Fibroblast of skin of scalp (primary cell): Measurements from ENCODE around the gene RHOV.

Experiments
- DNase-seq: peaks from one replicate; pipeline ENCODE4 v3.0.0-alpha.2; 2013

RHOV gene

DNA sequence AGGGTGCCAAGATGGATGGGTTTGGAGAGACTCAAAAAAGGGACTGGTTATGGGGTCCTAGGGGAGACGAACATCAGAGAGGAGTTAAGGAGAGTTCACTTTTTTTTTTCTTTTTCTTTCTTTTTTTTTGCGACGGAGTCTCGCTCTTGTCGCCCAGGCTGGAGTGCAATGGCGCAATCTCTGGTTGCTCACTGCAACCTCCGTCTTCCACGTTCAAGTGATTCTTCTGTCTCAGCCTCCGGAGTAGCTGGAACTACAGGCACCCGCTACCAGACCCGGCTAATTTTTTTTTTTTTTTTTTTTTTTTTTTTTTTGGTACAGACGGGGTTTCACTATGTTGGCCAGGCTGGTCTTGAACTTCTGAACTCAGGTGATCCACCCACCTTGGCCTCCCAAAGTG lies 29.0 kb downstream of the RHOV start:
- no peak for DNase-seq

DNA sequence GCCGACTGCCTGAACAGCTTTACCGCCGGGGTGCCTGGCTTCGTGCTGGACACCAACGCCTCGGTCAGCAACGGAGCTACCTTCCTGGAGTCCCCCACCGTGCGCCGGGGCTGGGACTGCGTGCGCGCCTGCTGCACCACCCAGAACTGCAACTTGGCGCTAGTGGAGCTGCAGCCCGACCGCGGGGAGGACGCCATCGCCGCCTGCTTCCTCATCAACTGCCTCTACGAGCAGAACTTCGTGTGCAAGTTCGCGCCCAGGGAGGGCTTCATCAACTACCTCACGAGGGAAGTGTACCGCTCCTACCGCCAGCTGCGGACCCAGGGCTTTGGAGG lies 29.4 kb downstream of the RHOV start:
- no peak for DNase-seq

DNA sequence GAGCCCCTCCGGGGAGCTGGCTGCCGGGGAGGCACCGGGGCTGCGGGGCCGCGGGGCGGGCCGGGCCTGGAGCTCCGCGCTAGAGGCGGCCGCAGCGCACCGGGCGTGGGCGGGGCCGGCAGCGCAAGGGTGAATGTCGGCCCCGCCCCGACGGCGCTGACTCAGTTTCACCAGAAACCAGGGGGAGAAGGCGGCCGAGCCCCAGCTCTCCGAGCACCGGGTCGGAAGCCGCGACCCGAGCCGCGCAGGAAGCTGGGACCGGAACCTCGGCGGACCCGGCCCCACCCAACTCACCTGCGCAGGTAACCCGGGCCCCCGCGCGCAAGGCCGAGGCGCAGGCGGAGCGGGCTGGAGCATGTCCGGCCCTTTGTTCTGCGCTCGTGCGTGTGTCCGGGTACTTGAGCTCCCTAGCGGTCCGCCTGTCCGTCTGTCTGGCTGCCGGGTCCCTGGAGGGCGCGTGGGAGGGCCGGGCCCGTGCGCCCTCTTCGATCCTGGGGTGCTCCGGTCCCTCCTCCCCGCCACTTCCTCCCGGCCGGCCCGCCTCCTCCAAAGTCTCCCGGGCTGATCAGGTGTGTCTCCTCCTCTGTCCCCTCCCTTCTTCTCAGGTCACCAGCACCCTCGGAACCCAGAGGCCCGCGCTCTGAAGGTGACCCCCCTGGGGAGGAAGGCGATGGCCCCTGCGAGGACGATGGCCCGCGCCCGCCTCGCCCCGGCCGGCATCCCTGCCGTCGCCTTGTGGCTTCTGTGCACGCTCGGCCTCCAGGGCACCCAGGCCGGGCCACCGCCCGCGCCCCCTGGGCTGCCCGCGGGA lies 29.9 kb downstream of the RHOV start, which contains the start of gene SPINT1:
TSS of gene SPINT1 (plus strand) at position 164 of the 811 bp plus-strand sequence. CDS start at position 671, 507 bp downstream.
- DNase-seq, result no peak

DNA sequence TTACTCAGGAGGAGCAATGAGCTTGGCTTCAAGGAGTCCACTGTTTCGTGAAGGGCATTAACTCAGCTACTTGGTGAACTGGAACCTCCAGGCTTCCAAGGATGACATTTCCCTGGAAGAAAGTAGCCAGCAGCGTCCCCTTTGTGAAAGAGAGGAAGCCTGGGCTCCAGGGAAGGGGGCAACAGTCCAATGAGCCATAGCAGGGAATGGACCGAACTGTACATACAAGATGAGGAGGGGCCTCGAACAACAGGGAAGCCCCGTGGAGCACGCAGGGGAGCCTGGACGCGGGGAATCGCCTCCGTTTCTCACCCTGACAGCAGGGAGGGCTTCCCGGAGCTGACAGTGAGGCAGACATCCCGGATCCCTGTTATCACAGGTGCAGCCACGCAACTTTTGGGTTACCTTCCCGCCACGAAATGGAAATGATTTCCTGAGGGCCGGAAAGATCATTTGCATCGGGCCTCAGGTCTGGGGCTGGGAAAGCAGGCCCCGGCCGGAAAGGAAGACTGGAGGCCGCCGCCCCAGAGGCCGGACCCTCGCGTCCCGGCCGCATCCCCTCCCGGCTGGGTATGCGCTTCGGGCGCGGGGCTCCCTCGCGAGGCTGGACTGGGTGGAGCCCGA lies 30.7 kb downstream of the RHOV start:
- no peak for DNase-seq

DNA sequence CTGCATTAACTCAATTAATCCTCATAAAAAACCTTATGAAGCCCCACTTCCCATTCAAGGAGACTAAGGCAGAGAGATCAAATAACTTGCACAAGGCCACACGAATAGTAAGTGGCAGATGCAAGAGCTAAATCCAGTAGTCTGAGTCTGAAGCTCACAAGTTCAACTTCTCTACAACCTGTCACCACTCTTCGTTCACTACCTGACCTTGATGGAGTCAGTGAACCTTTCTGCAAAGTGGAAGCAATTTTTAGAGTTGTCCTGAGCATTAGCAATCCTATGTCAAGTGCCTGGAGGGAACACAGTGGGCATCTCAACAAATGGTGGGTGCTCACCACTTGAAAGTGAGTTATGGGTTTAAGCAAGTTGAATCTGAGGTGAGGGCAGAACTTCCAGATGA lies 32.3 kb downstream of the RHOV start:
- DNase-seq, result no peak

DNA sequence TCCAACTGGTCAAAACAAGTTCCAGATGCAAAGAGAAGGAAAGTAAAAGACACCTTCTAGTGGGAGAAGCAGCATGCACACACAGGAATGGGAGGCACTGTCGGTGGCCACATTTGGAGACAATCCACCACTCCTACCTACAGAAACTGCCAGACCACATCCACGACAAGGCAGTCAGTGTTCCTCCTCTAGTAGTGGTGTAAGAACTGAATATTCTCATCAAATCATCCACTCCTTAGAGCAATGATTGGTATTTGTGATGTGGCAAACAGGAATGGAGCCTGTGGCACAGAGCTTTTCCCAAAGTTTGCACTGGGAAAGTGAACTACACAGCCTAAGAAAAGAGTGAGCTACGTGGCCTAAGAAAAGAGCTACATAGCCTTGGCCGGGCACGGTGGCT lies 35.3 kb downstream of the RHOV start:
- DNase-seq, result no peak

- DNase-seq, result no peak
Observed at GRCh38 chr15:40836020-40836419, 38.0 kb downstream of the RHOV start.

GRCh38 chr15:40832903-40833302 lies 41.1 kb downstream of the RHOV start:
- no peak for DNase-seq

GRCh38 chr15:40831861-40832260 lies 42.2 kb downstream of the RHOV start:
- no peak for DNase-seq

DNA sequence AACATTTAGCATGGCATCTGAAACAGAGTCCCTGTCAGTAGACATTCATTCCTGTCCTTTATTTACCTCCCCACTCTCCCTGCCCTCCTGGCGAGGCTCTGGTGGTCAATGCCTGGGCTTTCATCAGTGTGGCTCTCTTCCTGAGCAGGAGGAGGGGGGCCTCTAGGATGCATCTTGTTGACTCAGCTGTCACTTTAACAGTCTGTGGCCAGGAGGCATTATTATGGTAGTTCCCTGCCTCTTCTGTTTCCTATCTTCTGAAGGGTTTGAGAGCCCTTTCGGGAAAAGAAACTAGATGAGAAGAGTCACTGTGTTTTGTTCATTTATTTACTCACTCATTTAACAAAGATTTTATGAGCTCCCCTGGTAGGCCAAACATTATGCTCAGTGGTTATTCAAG lies 43.1 kb downstream of the RHOV start:
- DNase-seq, result no peak

DNA sequence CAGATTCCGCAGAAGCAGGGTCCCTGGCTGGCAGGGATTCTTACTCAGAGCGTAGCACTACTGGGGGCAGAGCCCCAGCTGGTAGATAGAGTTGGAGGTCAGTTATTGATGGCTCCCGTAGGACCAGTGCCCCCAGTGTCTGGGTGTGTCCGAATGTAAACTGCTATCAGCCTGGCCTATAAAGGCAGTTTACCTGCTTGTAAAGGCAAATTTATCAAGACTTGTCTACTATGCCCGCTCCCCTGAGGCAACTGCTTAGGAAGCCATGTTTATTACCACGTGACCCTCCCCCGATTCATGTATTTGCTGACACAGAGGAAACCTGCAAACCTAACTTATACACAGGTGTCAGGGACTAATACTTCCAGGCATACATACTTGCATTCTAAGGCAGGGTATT lies 44.9 kb downstream of the RHOV start:
- DNase-seq, result no peak

DNA sequence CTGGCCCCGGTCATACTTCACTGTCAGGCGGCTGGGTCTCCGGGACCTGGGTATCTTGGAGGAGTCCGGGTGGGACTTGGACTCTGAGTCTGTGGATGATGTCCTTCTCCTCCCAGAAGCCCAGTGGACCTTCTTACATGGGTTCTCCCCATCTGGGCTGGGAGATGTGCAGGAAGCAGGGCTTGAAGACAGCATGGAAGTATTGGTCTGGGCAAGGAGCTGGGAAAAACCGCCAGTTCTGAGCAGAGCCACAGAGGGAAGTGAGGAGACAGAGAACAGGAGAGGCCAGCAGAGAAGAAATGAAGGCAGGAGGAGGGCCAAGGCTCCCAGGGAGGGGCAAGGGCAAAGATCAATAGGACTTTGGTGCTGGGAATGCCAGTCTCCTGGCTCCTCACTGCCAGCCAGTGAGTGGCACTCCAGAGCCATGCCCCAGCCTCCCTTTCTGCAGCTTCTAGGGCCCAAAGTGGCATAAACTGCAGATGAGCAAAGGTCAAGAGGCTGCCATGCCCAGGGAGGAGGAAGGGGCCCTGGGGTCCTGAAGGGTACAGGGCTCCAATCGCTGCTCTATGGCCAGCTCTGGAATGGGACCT lies 45.5 kb downstream of the RHOV start, which contains the start of gene PPP1R14D:
TSS of gene PPP1R14D (minus strand) at position 262 of the 590 bp plus-strand sequence. CDS start at position 195, 67 bp downstream.
- DNase-seq, result no peak

- no peak for DNase-seq
Observed at GRCh38 chr15:40826423-40827075, 47.5 kb downstream of the RHOV start.

DNA sequence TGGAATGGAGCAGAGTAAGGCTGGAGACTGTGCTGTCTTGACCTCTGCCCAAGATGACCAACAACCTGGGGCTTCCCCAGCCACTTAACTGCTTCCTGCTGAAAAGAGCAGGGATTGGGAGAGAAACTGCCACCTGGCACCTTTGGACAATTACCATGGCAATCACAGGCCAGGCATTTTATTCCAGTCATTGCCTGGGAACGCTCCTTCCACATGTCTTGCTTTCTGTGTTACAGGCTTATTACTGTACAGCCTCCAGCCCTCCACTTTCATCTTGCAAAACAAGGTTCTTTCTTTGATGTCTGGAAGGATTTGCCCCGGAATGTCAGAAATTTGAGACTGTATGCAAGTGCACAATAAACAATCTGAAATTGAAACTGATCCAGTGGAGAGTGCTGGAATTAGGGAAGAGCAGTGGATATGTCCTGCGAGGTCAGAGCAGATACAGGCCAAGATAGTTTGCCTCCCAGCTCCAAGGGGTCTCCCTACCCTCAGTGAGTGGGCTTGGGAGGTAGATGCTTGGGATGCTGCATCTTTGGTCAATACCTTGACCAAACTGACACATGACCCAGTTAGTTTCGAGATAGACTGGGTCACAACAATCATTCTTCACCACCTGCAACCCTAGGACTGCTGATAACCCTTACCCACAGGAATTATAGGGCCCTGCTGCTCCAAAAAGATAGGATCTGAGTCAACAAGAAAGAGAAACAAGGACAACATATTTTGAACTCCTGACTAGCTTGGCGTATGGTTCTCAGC lies 48.2 kb downstream of the RHOV start:
- no peak for DNase-seq

DNA sequence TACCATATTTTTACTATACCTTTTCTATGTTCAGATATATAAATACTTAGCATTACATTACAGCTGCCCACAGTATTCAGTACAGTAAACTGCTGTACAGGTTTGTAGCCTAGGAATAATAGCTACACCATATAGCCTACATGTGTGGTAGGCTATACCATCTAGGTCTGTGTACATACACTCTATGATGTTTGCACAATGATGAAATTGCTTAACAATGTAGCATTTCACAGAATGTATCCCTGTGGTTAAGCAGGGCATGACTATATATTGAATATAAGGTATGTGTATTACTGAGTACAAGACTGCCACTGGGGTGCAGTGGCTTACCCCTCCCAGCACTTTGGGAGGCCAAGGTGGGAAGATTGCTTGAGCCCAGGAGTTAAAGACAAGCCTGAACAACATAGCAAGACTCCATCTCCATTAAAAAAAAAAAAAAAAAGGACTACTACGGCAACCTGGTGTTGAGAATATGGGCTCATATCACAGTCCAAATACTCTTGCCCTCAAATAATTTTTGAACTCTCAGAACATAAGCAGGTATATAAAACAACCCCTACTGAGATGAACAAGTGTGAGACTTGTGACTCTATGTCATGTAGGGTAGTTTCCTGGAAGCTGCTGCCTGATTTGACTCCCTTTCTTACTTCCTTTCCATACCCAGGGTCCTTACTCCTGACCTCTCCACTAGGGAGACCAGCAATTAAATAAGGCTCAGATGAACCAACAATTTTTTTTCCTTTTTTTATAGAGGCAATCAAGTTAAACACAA lies 50.3 kb downstream of the RHOV start:
- DNase-seq, result no peak
